Spleen (tissue), 7 donors: Measurements from ENCODE around the gene KASH5.

Source experiments
- CTCF ChIP-seq, 11 experiments: fragments of 200-600 bp in 7 of 11; fragments of 450-650 bp in 4 of 11; sonication (generic) in 4 of 11; IDR thresholded peaks in 8 of 11; conservative IDR thresholded peaks in 3 of 11; 1 replicate in 7 of 11; 2 replicates in 4 of 11; pipeline versions ENCODE4 v1.4.0 to v1.8.0; 2016 to 2021; ENCODE audit warnings: antibody characterized with exemption in 11 of 11, inconsistent platforms in 4 of 11, mild to moderate bottlenecking in 1 of 11
- POLR2AphosphoS5 ChIP-seq, 3 donors: sonication (generic); formaldehyde crosslinking; IDR thresholded peaks; one replicate each; pipeline ENCODE4 v1.5.1; 2017; ENCODE audit warnings: antibody characterized with exemption in 3 of 3
- donor health status: DM: no; HTN: no; CAD: no; lungs with moderate emphysema.
- donor health status: DM: no; HTN: no; CAD: no.
- donor health status: DM: no; HTN: no; CAD: no.

GRCh38 chr19:49339301-49340068 is 48.6 kb upstream of the KASH5 start:
- TF ChIP-seq CTCF (IDR thresholded peaks at IDR 0.05 in 8 of 11, conservative IDR thresholded peaks at IDR 0.05 in 3 of 11) (no peak), POLR2AphosphoS5 (IDR thresholded peaks at IDR 0.05) (peak; percentile 68 to 86 (median 84))
